ENCODE measurements around the gene CEP170B.

- TF ChIP-seq EZH2phosphoT487 (IDR thresholded peaks at IDR 0.05; ENCODE audit: borderline replicate concordance) (no peak), CTCF (conservative IDR thresholded peaks at IDR 0.05; ENCODE audit: low read length) (no peak)
These were observed 31.0 kb downstream of the CEP170B start for GRCh38 chr14:104895786-104896661.

Measured in Loucy (cell line).